SU-DHL-6 (cell line): ENCODE results near the gene PCF11.

Source experiments
- CTCF ChIP-seq: fragments of 200-600 bp; sonication (generic); IDR thresholded peaks from one replicate; pipeline ENCODE4 v1.5.1; 2017; ENCODE audit warnings: antibody characterized with exemption, mild to moderate bottlenecking, low read length, moderate library complexity; ENCODE audit not compliant: insufficient read depth, poor library complexity, severe bottlenecking
- EZH2phosphoT487 ChIP-seq: fragments of 200-600 bp; sonication (generic), shearing (Covaris generic); conservative IDR thresholded peaks from 2 replicates; pipeline ENCODE4 v1.6.1; 2018; ENCODE audit warnings: mild to moderate bottlenecking, antibody characterized with exemption, low read length, moderate library complexity, mixed read lengths

GRCh38 chr11:83205608-83206185 lies 48.8 kb downstream of the PCF11 start:
- TF ChIP-seq CTCF (no peak), EZH2phosphoT487 (no peak)
